DMS153 treated with DMSO at 0.1 percent for 48 hours (cell line): ENCODE results near the gene MRPL57.
"Not testable (repeated sequence)": the region's sequence is repeated elsewhere in the genome, so short reads cannot be mapped to it uniquely, and the experiment has no call there.

ENCODE experiments used
- DNase-seq: peaks from one replicate; lab custom pipeline; 2025; ENCODE audit not compliant: unreplicated experiment; lab: John Stamatoyannopoulos, UW

MRPL57 gene

GRCh38 chr13:21194756-21195155 is 18.3 kb downstream of the MRPL57 start:
- DNase-seq: not testable (repeated sequence)

- DNase-seq: not testable (repeated sequence)
These were observed 21.3 kb downstream of the MRPL57 start for GRCh38 chr13:21197606-21198225.

GRCh38 chr13:21198391-21198790 is 21.9 kb downstream of the MRPL57 start:
- DNase-seq: not testable (repeated sequence)

- DNase-seq: not testable (repeated sequence)
These were observed 25.2 kb downstream of the MRPL57 start for GRCh38 chr13:21201456-21202190.

- DNase-seq: no peak
These were observed 26.5 kb downstream of the MRPL57 start for GRCh38 chr13:21202767-21203531.

GRCh38 chr13:21208652-21209154 is 32.2 kb downstream of the MRPL57 start:
- no peak for DNase-seq

- no peak for DNase-seq
These were observed 35.8 kb downstream of the MRPL57 start for GRCh38 chr13:21212138-21212775.

- DNase-seq: not testable (repeated sequence)
These were observed 39.0 kb downstream of the MRPL57 start for GRCh38 chr13:21215419-21215818.

- no peak for DNase-seq
These were observed 39.9 kb downstream of the MRPL57 start for GRCh38 chr13:21216332-21216731.

- no peak for DNase-seq
These were observed 42.0 kb downstream of the MRPL57 start for GRCh38 chr13:21218351-21219035.

GRCh38 chr13:21219036-21219381 is 42.6 kb downstream of the MRPL57 start:
- DNase-seq: no peak

GRCh38 chr13:21219716-21220115 is 43.3 kb downstream of the MRPL57 start:
- not testable (repeated sequence) for DNase-seq

- DNase-seq: no peak
These were observed 44.8 kb downstream of the MRPL57 start for GRCh38 chr13:21221268-21221667.

GRCh38 chr13:21225082-21225481 is 48.6 kb downstream of the MRPL57 start:
- DNase-seq: no peak

- DNase-seq: no peak
These were observed 49.6 kb downstream of the MRPL57 start for GRCh38 chr13:21225841-21226581.

GRCh38 chr13:21227917-21228316 is 51.5 kb downstream of the MRPL57 start:
- DNase-seq: no peak
